SK-N-MC (cell line): ENCODE data around the gene NRIP3.

ENCODE experiments used
- EZH2 ChIP-seq: fragments of 200-600 bp; sonication (generic); IDR thresholded peaks from one replicate; pipeline ENCODE4 v1.6.1; 2017; ENCODE audit warnings: antibody characterized with exemption
- FOXP2 ChIP-seq: optimal IDR thresholded peaks from 2 replicates; pipeline ENCODE3; 2011; ENCODE audit warnings: mild to moderate bottlenecking, moderate library complexity; ENCODE audit not compliant: insufficient read depth; ENCODE audit errors: extremely low read length, control extremely low read depth
- POLR2AphosphoS5 ChIP-seq: IDR thresholded peaks from 2 replicates; pipeline ENCODE4 v1.6.1; 2012; ENCODE audit warnings: mild to moderate bottlenecking, low read depth, low read length, borderline replicate concordance

DNA sequence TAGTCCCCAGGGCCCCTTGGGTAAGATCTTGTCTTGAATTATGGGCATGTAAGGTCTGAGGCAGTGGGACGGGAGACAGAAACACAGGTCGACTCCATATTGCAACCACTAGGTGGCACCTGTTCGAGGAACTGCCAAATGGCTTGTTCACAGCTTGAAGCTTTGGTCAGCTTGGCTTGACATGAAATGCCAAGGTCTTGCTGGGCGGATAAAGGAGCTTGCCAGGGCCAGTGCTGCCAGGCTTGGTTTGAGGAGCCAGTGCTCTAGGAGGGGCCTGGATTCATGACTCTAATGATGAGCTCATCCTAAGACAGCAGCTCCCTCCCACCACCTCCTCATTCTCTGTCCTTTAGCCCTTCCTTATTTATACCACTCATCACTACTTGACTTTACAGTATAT is 11.9 kb upstream of the NRIP3 start:
- no peak for TF ChIP-seq EZH2
- TF ChIP-seq POLR2AphosphoS5, result no peak
- TF ChIP-seq FOXP2, result no peak
